ENCODE measurements around the gene CHST11. TPM values are rescaled to one million over a fixed set of nuclear protein-coding genes. Genes with fewer than 3 reads are reported as not detected.

Gene CHST11
- total and polyA plus RNA-seq, 9 of the 15 experiments (the other 6 are each of a cell fraction or from before 2014, with no cell fraction given), result 2.3 to 38.7 (median 15.0) TPM

GRCh38 chr12:104510873-104511440 is 54.2 kb downstream of the CHST11 start (continued):
- TF ChIP-seq CUX1 (CRISPR knock-in tag; IDR thresholded peaks at IDR 0.05) (no peak), ZNF146 (CRISPR knock-in tag; IDR thresholded peaks at IDR 0.05; ENCODE audit: unreplicated experiment) (no peak), ZNF695 (CRISPR knock-in tag; IDR thresholded peaks at IDR 0.05) (no peak), BHLHE40 (IDR thresholded peaks at IDR 0.05; ENCODE audit: low read length) (no peak), ZNF253 (CRISPR knock-in tag; conservative IDR thresholded peaks at IDR 0.05) (no peak), CC2D1A (IDR thresholded peaks at IDR 0.05) (no peak), WHSC1 (IDR thresholded peaks at IDR 0.05; ENCODE audit: low read length) (no peak), CHD7 (IDR thresholded peaks at IDR 0.05; ENCODE audit: low read depth, low read length) (no peak), ZBTB7A (IDR thresholded peaks at IDR 0.05; ENCODE audit: borderline replicate concordance, control insufficient read depth, low read depth, low read length) (no peak)
